ENCODE results near the gene THRSP. TPM values are rescaled to one million over a fixed set of nuclear protein-coding genes. Genes with fewer than 3 reads are reported as not detected.
A peak's percentile ranks its signal among the peaks of the same experiment; 100 is the strongest.
"Not testable (repeated sequence)": the region's sequence is repeated elsewhere in the genome, so short reads cannot be mapped to it uniquely, and the experiment has no call there.

Gene THRSP
- total RNA-seq, 1 donor from 2014 or later = not detected

GRCh38 chr11:78085972-78086371, 22.3 kb downstream of the THRSP start:
- H3K27ac Mint-ChIP-seq (ENCODE audit: unreplicated experiment) = no peak overlapping the region

GRCh38 chr11:78086521-78087074, 22.9 kb downstream of the THRSP start:
- DNase-seq (ENCODE audit: low spot score); H3K36me3 Mint-ChIP-seq (ENCODE audit: low read depth, unreplicated experiment); H3K9me3 Mint-ChIP-seq (ENCODE audit: unreplicated experiment); H3K4me3 Mint-ChIP-seq (ENCODE audit: unreplicated experiment); H3K27me3 Mint-ChIP-seq (ENCODE audit: unreplicated experiment): not testable (repeated sequence)
- Mint-ChIP-seq H3K4me1 (ENCODE audit: unreplicated experiment) (peaks cover 16% of the 10 kb centered on the region), H3K27ac (ENCODE audit: unreplicated experiment) (peak overlapping the region; percentile 65)

More at GRCh38 chr11:78085972-78086371, 22.3 kb downstream of the THRSP start:
- DNase-seq (ENCODE audit: low spot score) = no peak
- peaks cover 22% of the 10 kb centered on the region for H3K4me1 Mint-ChIP-seq (ENCODE audit: unreplicated experiment)
- no peak for TF ChIP-seq CTCF (IDR thresholded peaks at IDR 0.05; ENCODE audit: unreplicated experiment)
- peaks cover 10% of the 10 kb centered on the region for H3K27me3 Mint-ChIP-seq (ENCODE audit: unreplicated experiment)
- H3K9me3 Mint-ChIP-seq (ENCODE audit: unreplicated experiment) = no peaks in the 10 kb centered on the region
- no peak overlapping the region for H3K4me3 Mint-ChIP-seq (ENCODE audit: unreplicated experiment)
- peaks cover 14% of the 10 kb centered on the region for H3K36me3 Mint-ChIP-seq (ENCODE audit: low read depth, unreplicated experiment)

GRCh38 chr11:78094250-78094649, 30.6 kb downstream of the THRSP start:
- Mint-ChIP-seq H3K27ac (ENCODE audit: unreplicated experiment) (no peak overlapping the region), H3K36me3 (ENCODE audit: low read depth, unreplicated experiment) (peaks cover 3% of the 10 kb centered on the region), H3K9me3 (ENCODE audit: unreplicated experiment) (no peaks in the 10 kb centered on the region), H3K4me1 (ENCODE audit: unreplicated experiment) (no peaks in the 10 kb centered on the region), H3K4me3 (ENCODE audit: unreplicated experiment) (no peak overlapping the region), H3K27me3 (ENCODE audit: unreplicated experiment) (no peaks in the 10 kb centered on the region)
- TF ChIP-seq CTCF (IDR thresholded peaks at IDR 0.05; ENCODE audit: unreplicated experiment) = no peak
- DNase-seq (ENCODE audit: low spot score) = no peak

- no peak for DNase-seq (ENCODE audit: low spot score)
- Mint-ChIP-seq H3K4me3 (ENCODE audit: unreplicated experiment) (no peak overlapping the region), H3K4me1 (ENCODE audit: unreplicated experiment) (no peaks in the 10 kb centered on the region), H3K36me3 (ENCODE audit: low read depth, unreplicated experiment) (peaks cover 12% of the 10 kb centered on the region), H3K27me3 (ENCODE audit: unreplicated experiment) (no peaks in the 10 kb centered on the region), H3K27ac (ENCODE audit: unreplicated experiment) (no peak overlapping the region), H3K9me3 (ENCODE audit: unreplicated experiment) (no peaks in the 10 kb centered on the region)
- TF ChIP-seq CTCF (IDR thresholded peaks at IDR 0.05; ENCODE audit: unreplicated experiment) = no peak
These were observed 34.2 kb downstream of the THRSP start for GRCh38 chr11:78097666-78098385.

GRCh38 chr11:78099666-78100065, 36.0 kb downstream of the THRSP start:
- no peak for TF ChIP-seq CTCF (IDR thresholded peaks at IDR 0.05; ENCODE audit: unreplicated experiment)
- no peaks in the 10 kb centered on the region for H3K9me3 Mint-ChIP-seq (ENCODE audit: unreplicated experiment)
- no peak overlapping the region for H3K27ac Mint-ChIP-seq (ENCODE audit: unreplicated experiment)
- no peaks in the 10 kb centered on the region for H3K4me1 Mint-ChIP-seq (ENCODE audit: unreplicated experiment)
- H3K36me3 Mint-ChIP-seq (ENCODE audit: low read depth, unreplicated experiment) = peaks cover 12% of the 10 kb centered on the region
- H3K27me3 Mint-ChIP-seq (ENCODE audit: unreplicated experiment) = peaks cover 3% of the 10 kb centered on the region
- H3K4me3 Mint-ChIP-seq (ENCODE audit: unreplicated experiment) = peak overlapping the region; percentile 47
- no peak for DNase-seq (ENCODE audit: low spot score)
